Measurements from ENCODE around the gene PRPF18. TPM values are rescaled to one million over a fixed set of nuclear protein-coding genes. Genes with fewer than 3 reads are reported as not detected.

The PRPF18 gene, protein sequence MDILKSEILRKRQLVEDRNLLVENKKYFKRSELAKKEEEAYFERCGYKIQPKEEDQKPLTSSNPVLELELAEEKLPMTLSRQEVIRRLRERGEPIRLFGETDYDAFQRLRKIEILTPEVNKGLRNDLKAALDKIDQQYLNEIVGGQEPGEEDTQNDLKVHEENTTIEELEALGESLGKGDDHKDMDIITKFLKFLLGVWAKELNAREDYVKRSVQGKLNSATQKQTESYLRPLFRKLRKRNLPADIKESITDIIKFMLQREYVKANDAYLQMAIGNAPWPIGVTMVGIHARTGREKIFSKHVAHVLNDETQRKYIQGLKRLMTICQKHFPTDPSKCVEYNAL
- total RNA-seq = 24.8 TPM in 2 replicates

DNA sequence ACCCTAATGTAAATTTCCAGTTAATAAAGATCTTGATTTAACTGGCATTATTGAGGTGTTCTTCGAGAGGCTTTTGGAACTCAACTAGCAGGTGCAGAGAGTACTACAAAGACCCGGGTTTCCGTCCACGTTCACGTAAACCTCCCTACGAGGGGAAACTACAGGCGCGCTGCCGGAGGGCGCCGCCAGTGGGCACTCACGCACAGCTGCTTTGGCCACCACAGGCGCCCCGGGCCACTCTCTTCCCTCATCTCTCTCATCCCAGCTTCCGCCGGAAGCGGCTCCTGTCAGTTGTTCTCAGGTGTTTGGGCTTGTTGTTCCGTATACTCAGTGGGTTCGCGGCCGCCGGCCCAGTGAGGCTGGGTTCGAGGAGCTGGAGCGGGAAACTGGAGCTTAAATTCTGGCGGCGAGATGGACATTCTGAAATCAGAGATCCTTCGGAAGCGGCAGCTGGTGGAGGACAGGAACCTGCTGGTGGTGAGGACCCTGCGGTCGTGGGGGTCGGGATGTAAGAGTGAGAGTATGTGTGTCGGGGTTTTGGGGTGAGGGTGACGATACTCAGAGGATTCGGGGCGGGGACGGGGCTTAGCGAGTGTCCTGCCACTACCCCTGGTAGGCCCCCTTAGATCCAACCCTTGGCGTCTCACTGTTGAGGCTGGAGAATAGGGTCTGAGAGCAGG is at the start of gene PRPF18:
Gene PRPF18, plus strand, starts transcription at position 290 of the 680 bp plus-strand sequence. Its CDS starts 122 bp downstream, at position 412.

Other genes with a start within 250 kb of the PRPF18 start
- gene SEPHS1, start 238.7 kb upstream of the PRPF18 start, total RNA-seq = 31.6 and 42.7 TPM in 2 replicates
- 4.5 and 4.9 TPM in 2 replicates for gene BEND7, start 58.0 kb upstream of the PRPF18 start, total RNA-seq